NCI-H1048 (cell line): ENCODE measurements around the gene C6orf47.

Experiments used
- DNase-seq: peaks from one replicate; lab custom pipeline; 2025; lab: John Stamatoyannopoulos, UW

Gene C6orf47

GRCh38 chr6:31687860-31688693, 27.5 kb upstream of the C6orf47 start:
- no peak for DNase-seq

- no peak for DNase-seq
These were observed 26.7 kb upstream of the C6orf47 start for GRCh38 chr6:31687321-31687720.

GRCh38 chr6:31686483-31686882, 25.9 kb upstream of the C6orf47 start:
- DNase-seq, result no peak

- DNase-seq, result no peak
These were observed 23.0 kb upstream of the C6orf47 start for GRCh38 chr6:31683591-31683990.

- no peak for DNase-seq
These were observed 20.6 kb upstream of the C6orf47 start for GRCh38 chr6:31681135-31681671.

- no peak for DNase-seq
These were observed 19.9 kb upstream of the C6orf47 start, which contains the start of gene LY6G5C for GRCh38 chr6:31680226-31681134. Gene LY6G5C, minus strand, starts transcription at chr6:31681067. Its CDS starts 694 bp downstream, at chr6:31680373.

GRCh38 chr6:31677955-31678354, 17.4 kb upstream of the C6orf47 start:
- DNase-seq, result no peak

- DNase-seq, result no peak
These were observed 16.3 kb upstream of the C6orf47 start for GRCh38 chr6:31676904-31677303.

GRCh38 chr6:31676322-31676903, 15.8 kb upstream of the C6orf47 start:
- no peak for DNase-seq

- DNase-seq, result no peak
These were observed 9.1 kb upstream of the C6orf47 start, which contains the start of gene LY6G5B for GRCh38 chr6:31669676-31670075. Gene LY6G5B, plus strand, starts transcription at chr6:31669976. Its CDS starts 975 bp downstream, at chr6:31670951.

GRCh38 chr6:31666337-31666965, 5.9 kb upstream of the C6orf47 start:
- no peak for DNase-seq

- DNase-seq, result peak; percentile 91
These were observed 5.1 kb upstream of the C6orf47 start, which contains the start of gene CSNK2B for GRCh38 chr6:31665501-31666336. Gene CSNK2B, plus strand, starts transcription at chr6:31666080. Its CDS starts 752 bp downstream, at chr6:31666832.

GRCh38 chr6:31664790-31665500, 4.4 kb upstream of the C6orf47 start, which contains the start of gene GPANK1:
Gene GPANK1, minus strand, starts transcription at chr6:31664997. Its CDS starts 519 bp downstream, at chr6:31664478.
- DNase-seq, result peak; percentile 93

- DNase-seq, result no peak
These were observed 3.6 kb upstream of the C6orf47 start for GRCh38 chr6:31663961-31664789.

GRCh38 chr6:31663126-31663960, 2.8 kb upstream of the C6orf47 start:
- DNase-seq, result no peak

GRCh38 chr6:31662124-31662723, 1.6 kb upstream of the C6orf47 start:
- no peak for DNase-seq
